ENCODE data around the gene PSPC1.
"Not testable (repeated sequence)": the region's sequence is repeated elsewhere in the genome, so short reads cannot be mapped to it uniquely, and the experiment has no call there.

DNA sequence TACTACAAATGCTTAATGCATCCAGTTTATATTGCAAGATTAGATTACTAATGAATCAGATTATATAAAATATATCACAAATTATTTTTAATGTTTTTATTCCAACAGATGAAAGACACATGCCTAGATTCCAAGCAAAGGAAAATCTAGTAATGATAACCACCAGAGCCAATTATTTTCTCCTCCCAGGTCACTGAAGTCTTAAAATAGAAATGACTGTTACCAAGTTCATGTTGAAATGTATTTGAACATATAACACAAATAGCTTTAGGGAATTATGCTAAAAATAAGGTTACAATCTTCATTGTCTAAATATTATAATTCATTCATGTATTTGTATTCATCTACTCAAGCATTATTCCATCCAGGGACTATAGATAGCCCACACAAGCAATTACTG lies 73.0 kb downstream of the PSPC1 start:
- TF ChIP-seq, protein P1, sequence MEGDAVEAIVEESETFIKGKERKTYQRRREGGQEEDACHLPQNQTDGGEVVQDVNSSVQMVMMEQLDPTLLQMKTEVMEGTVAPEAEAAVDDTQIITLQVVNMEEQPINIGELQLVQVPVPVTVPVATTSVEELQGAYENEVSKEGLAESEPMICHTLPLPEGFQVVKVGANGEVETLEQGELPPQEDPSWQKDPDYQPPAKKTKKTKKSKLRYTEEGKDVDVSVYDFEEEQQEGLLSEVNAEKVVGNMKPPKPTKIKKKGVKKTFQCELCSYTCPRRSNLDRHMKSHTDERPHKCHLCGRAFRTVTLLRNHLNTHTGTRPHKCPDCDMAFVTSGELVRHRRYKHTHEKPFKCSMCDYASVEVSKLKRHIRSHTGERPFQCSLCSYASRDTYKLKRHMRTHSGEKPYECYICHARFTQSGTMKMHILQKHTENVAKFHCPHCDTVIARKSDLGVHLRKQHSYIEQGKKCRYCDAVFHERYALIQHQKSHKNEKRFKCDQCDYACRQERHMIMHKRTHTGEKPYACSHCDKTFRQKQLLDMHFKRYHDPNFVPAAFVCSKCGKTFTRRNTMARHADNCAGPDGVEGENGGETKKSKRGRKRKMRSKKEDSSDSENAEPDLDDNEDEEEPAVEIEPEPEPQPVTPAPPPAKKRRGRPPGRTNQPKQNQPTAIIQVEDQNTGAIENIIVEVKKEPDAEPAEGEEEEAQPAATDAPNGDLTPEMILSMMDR (IDR thresholded peaks at IDR 0.05; ENCODE audit: insufficient read depth, low read depth, low read length) = not testable (repeated sequence)
- not testable (repeated sequence) for TF ChIP-seq EZH2 (IDR thresholded peaks at IDR 0.05; ENCODE audit: insufficient read depth, low read length)
